Measurements from ENCODE around the gene CCDC88B.

CCDC88B gene

GRCh38 chr11:64372021-64372420 is 32.0 kb downstream of the CCDC88B start:
- H3K36me3 ChIP-seq (ENCODE audit: control insufficient read depth, insufficient read depth, low read length), result peaks cover 29% of the 10 kb centered on the region
- DNase-seq, result no peak
- H3K4me1 ChIP-seq (ENCODE audit: control insufficient read depth, insufficient read depth, low read length, poor library complexity, severe bottlenecking), result no peaks in the 10 kb centered on the region
- H3K27ac ChIP-seq (ENCODE audit: insufficient read depth, low read length, poor library complexity, severe bottlenecking), result no peak overlapping the region
- no peak overlapping the region for H3K4me3 ChIP-seq (ENCODE audit: insufficient read depth, low read depth, low read length, poor library complexity, severe bottlenecking)
- H3K9me3 ChIP-seq (ENCODE audit: control insufficient read depth, low read length), result no peaks in the 10 kb centered on the region
- no peaks in the 10 kb centered on the region for H3K27me3 ChIP-seq (replicated peaks; ENCODE audit: control insufficient read depth, insufficient read depth, low read length, poor library complexity, severe bottlenecking)

- H3K27ac ChIP-seq (ENCODE audit: insufficient read depth, low read length, poor library complexity, severe bottlenecking), result no peak overlapping the region
- no peaks in the 10 kb centered on the region for H3K27me3 ChIP-seq (replicated peaks; ENCODE audit: control insufficient read depth, insufficient read depth, low read length, poor library complexity, severe bottlenecking)
- no peaks in the 10 kb centered on the region for H3K4me1 ChIP-seq (ENCODE audit: control insufficient read depth, insufficient read depth, low read length, poor library complexity, severe bottlenecking)
- H3K4me3 ChIP-seq (ENCODE audit: insufficient read depth, low read depth, low read length, poor library complexity, severe bottlenecking), result no peak overlapping the region
- H3K36me3 ChIP-seq (ENCODE audit: control insufficient read depth, insufficient read depth, low read length), result peaks cover 22% of the 10 kb centered on the region
- no peak for DNase-seq
- no peaks in the 10 kb centered on the region for H3K9me3 ChIP-seq (ENCODE audit: control insufficient read depth, low read length)
Observed at GRCh38 chr11:64372802-64373597, 33.0 kb downstream of the CCDC88B start.

GRCh38 chr11:64373598-64373974 is 33.6 kb downstream of the CCDC88B start:
- no peaks in the 10 kb centered on the region for H3K9me3 ChIP-seq (ENCODE audit: control insufficient read depth, low read length)
- peaks cover 20% of the 10 kb centered on the region for H3K36me3 ChIP-seq (ENCODE audit: control insufficient read depth, insufficient read depth, low read length)
- no peaks in the 10 kb centered on the region for H3K27me3 ChIP-seq (replicated peaks; ENCODE audit: control insufficient read depth, insufficient read depth, low read length, poor library complexity, severe bottlenecking)
- no peak for DNase-seq
- no peak overlapping the region for H3K27ac ChIP-seq (ENCODE audit: insufficient read depth, low read length, poor library complexity, severe bottlenecking)
- H3K4me3 ChIP-seq (ENCODE audit: insufficient read depth, low read depth, low read length, poor library complexity, severe bottlenecking), result no peak overlapping the region
- H3K4me1 ChIP-seq (ENCODE audit: control insufficient read depth, insufficient read depth, low read length, poor library complexity, severe bottlenecking), result no peaks in the 10 kb centered on the region

GRCh38 chr11:64376071-64376470 is 36.1 kb downstream of the CCDC88B start:
- H3K27me3 ChIP-seq (replicated peaks; ENCODE audit: control insufficient read depth, insufficient read depth, low read length, poor library complexity, severe bottlenecking), result no peaks in the 10 kb centered on the region
- H3K4me3 ChIP-seq (ENCODE audit: insufficient read depth, low read depth, low read length, poor library complexity, severe bottlenecking), result no peak overlapping the region
- no peak for DNase-seq
- no peaks in the 10 kb centered on the region for H3K4me1 ChIP-seq (ENCODE audit: control insufficient read depth, insufficient read depth, low read length, poor library complexity, severe bottlenecking)
- H3K9me3 ChIP-seq (ENCODE audit: control insufficient read depth, low read length), result no peaks in the 10 kb centered on the region
- peaks cover 2% of the 10 kb centered on the region for H3K36me3 ChIP-seq (ENCODE audit: control insufficient read depth, insufficient read depth, low read length)
- H3K27ac ChIP-seq (ENCODE audit: insufficient read depth, low read length, poor library complexity, severe bottlenecking), result no peak overlapping the region

- H3K36me3 ChIP-seq (ENCODE audit: control insufficient read depth, insufficient read depth, low read length), result no peaks in the 10 kb centered on the region
- H3K27me3 ChIP-seq (replicated peaks; ENCODE audit: control insufficient read depth, insufficient read depth, low read length, poor library complexity, severe bottlenecking), result peaks cover under 1% of the 10 kb centered on the region
- no peak overlapping the region for H3K4me3 ChIP-seq (ENCODE audit: insufficient read depth, low read depth, low read length, poor library complexity, severe bottlenecking)
- no peaks in the 10 kb centered on the region for H3K4me1 ChIP-seq (ENCODE audit: control insufficient read depth, insufficient read depth, low read length, poor library complexity, severe bottlenecking)
- H3K9me3 ChIP-seq (ENCODE audit: control insufficient read depth, low read length), result no peaks in the 10 kb centered on the region
- DNase-seq, result no peak
- no peak overlapping the region for H3K27ac ChIP-seq (ENCODE audit: insufficient read depth, low read length, poor library complexity, severe bottlenecking)
Observed at GRCh38 chr11:64378335-64378880, 38.4 kb downstream of the CCDC88B start.

- H3K27ac ChIP-seq (ENCODE audit: insufficient read depth, low read length, poor library complexity, severe bottlenecking), result no peak overlapping the region
- H3K36me3 ChIP-seq (ENCODE audit: control insufficient read depth, insufficient read depth, low read length), result no peaks in the 10 kb centered on the region
- H3K4me1 ChIP-seq (ENCODE audit: control insufficient read depth, insufficient read depth, low read length, poor library complexity, severe bottlenecking), result no peaks in the 10 kb centered on the region
- no peak overlapping the region for H3K4me3 ChIP-seq (ENCODE audit: insufficient read depth, low read depth, low read length, poor library complexity, severe bottlenecking)
- H3K9me3 ChIP-seq (ENCODE audit: control insufficient read depth, low read length), result no peaks in the 10 kb centered on the region
- H3K27me3 ChIP-seq (replicated peaks; ENCODE audit: control insufficient read depth, insufficient read depth, low read length, poor library complexity, severe bottlenecking), result peaks cover 3% of the 10 kb centered on the region
- DNase-seq, result no peak
Observed at GRCh38 chr11:64379160-64379559, 39.2 kb downstream of the CCDC88B start.

GRCh38 chr11:64379817-64380709 is 40.1 kb downstream of the CCDC88B start:
- no peaks in the 10 kb centered on the region for H3K9me3 ChIP-seq (ENCODE audit: control insufficient read depth, low read length)

GRCh38 chr11:64381350-64381749 is 41.3 kb downstream of the CCDC88B start:
- H3K9me3 ChIP-seq (ENCODE audit: control insufficient read depth, low read length), result no peaks in the 10 kb centered on the region
- H3K27me3 ChIP-seq (replicated peaks; ENCODE audit: control insufficient read depth, insufficient read depth, low read length, poor library complexity, severe bottlenecking), result peaks cover 3% of the 10 kb centered on the region
- H3K36me3 ChIP-seq (ENCODE audit: control insufficient read depth, insufficient read depth, low read length), result no peaks in the 10 kb centered on the region
- no peaks in the 10 kb centered on the region for H3K4me1 ChIP-seq (ENCODE audit: control insufficient read depth, insufficient read depth, low read length, poor library complexity, severe bottlenecking)
- no peak overlapping the region for H3K27ac ChIP-seq (ENCODE audit: insufficient read depth, low read length, poor library complexity, severe bottlenecking)
- no peak overlapping the region for H3K4me3 ChIP-seq (ENCODE audit: insufficient read depth, low read depth, low read length, poor library complexity, severe bottlenecking)
- no peak for DNase-seq

More at GRCh38 chr11:64379817-64380709, 40.1 kb downstream of the CCDC88B start:
- H3K36me3 ChIP-seq (ENCODE audit: control insufficient read depth, insufficient read depth, low read length), result no peaks in the 10 kb centered on the region
- no peak overlapping the region for H3K27ac ChIP-seq (ENCODE audit: insufficient read depth, low read length, poor library complexity, severe bottlenecking)
- H3K4me1 ChIP-seq (ENCODE audit: control insufficient read depth, insufficient read depth, low read length, poor library complexity, severe bottlenecking), result no peaks in the 10 kb centered on the region
- peaks cover 3% of the 10 kb centered on the region for H3K27me3 ChIP-seq (replicated peaks; ENCODE audit: control insufficient read depth, insufficient read depth, low read length, poor library complexity, severe bottlenecking)
- no peak overlapping the region for H3K4me3 ChIP-seq (ENCODE audit: insufficient read depth, low read depth, low read length, poor library complexity, severe bottlenecking)
- DNase-seq, result no peak

- Histone ChIP-seq H3K27me3 (replicated peaks; ENCODE audit: control insufficient read depth, insufficient read depth, low read length, poor library complexity, severe bottlenecking) (peaks cover 3% of the 10 kb centered on the region), H3K4me1 (ENCODE audit: control insufficient read depth, insufficient read depth, low read length, poor library complexity, severe bottlenecking) (no peaks in the 10 kb centered on the region), H3K4me3 (ENCODE audit: insufficient read depth, low read depth, low read length, poor library complexity, severe bottlenecking) (no peak overlapping the region), H3K36me3 (ENCODE audit: control insufficient read depth, insufficient read depth, low read length) (no peaks in the 10 kb centered on the region), H3K9me3 (ENCODE audit: control insufficient read depth, low read length) (no peaks in the 10 kb centered on the region), H3K27ac (ENCODE audit: insufficient read depth, low read length, poor library complexity, severe bottlenecking) (no peak overlapping the region)
- no peak for DNase-seq
Observed at GRCh38 chr11:64382047-64382446, 42.0 kb downstream of the CCDC88B start.

- DNase-seq, result no peak
- Histone ChIP-seq H3K4me3 (ENCODE audit: insufficient read depth, low read depth, low read length, poor library complexity, severe bottlenecking) (no peak overlapping the region), H3K27me3 (replicated peaks; ENCODE audit: control insufficient read depth, insufficient read depth, low read length, poor library complexity, severe bottlenecking) (peaks cover 3% of the 10 kb centered on the region), H3K4me1 (ENCODE audit: control insufficient read depth, insufficient read depth, low read length, poor library complexity, severe bottlenecking) (no peaks in the 10 kb centered on the region), H3K9me3 (ENCODE audit: control insufficient read depth, low read length) (no peaks in the 10 kb centered on the region), H3K27ac (ENCODE audit: insufficient read depth, low read length, poor library complexity, severe bottlenecking) (no peak overlapping the region), H3K36me3 (ENCODE audit: control insufficient read depth, insufficient read depth, low read length) (no peaks in the 10 kb centered on the region)
Observed at GRCh38 chr11:64382586-64382985, 42.6 kb downstream of the CCDC88B start.
